Measurements from ENCODE around the gene HDAC4. TPM values are rescaled to one million over a fixed set of nuclear protein-coding genes. Genes with fewer than 3 reads are reported as not detected.

The HDAC4 gene
- total RNA-seq, 1 experiment from 2014 or later, result 44.4 TPM

DNA sequence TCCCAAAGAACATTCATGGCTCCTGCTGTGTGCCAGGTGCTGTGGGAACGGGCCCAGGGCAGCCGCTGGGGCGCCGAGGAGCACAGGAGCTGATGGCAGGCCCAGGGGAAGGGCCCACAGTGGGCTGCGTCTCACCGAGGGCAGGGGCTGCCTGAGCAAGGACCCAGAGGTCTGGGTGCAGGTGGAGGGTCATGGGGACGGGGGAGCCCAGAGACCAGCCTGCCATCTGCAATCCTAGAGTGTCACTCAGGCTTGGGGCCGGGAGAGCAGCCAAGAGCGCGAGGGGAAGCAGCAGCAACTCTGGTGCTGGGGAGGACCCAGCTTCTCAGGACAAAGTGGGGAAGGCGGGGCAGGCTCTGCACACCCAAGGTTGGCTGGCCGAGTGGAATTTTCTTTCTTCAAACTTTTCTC lies 207.4 kb downstream of the HDAC4 start:
- Mint-ChIP-seq H3K4me1 (no peaks in the 10 kb centered on the region), H3K27ac (no peak overlapping the region), H3K27me3 (ENCODE audit: low read depth) (no peaks in the 10 kb centered on the region), H3K4me3 (no peak overlapping the region), H3K9me3 (0 out of 2 replicates have a peak, but pooled peaks cover 3% of the 10 kb centered on the region), H3K36me3 (peaks cover 22% of the 10 kb centered on the region)
- TF ChIP-seq ZNF121 (CRISPR knock-in tag; IDR thresholded peaks at IDR 0.05), result no peak
- no peak for TF ChIP-seq ELF4 (CRISPR knock-in tag; IDR thresholded peaks at IDR 0.05; ENCODE audit: low read depth)
- no peak for TF ChIP-seq GTF2I (CRISPR knock-in tag; conservative IDR thresholded peaks at IDR 0.05)
- TF ChIP-seq ZNF317 (CRISPR knock-in tag; IDR thresholded peaks at IDR 0.05; ENCODE audit: borderline replicate concordance, low read depth), result no peak
- no peak for TF ChIP-seq NR3C1 (CRISPR knock-in tag; conservative IDR thresholded peaks at IDR 0.05; ENCODE audit: low read depth)
- TF ChIP-seq FOXP1 (CRISPR knock-in tag; IDR thresholded peaks at IDR 0.05; ENCODE audit: borderline replicate concordance), result no peak
- no peak for TF ChIP-seq PRRX2 (CRISPR knock-in tag; IDR thresholded peaks at IDR 0.05)
- no peak for TF ChIP-seq SP1 (CRISPR knock-in tag; conservative IDR thresholded peaks at IDR 0.05)
- no peak for TF ChIP-seq TEAD1 (CRISPR knock-in tag; IDR thresholded peaks at IDR 0.05)
- no peak for TF ChIP-seq JUN (CRISPR knock-in tag; IDR thresholded peaks at IDR 0.05)
- no peak for TF ChIP-seq ZNF232 (CRISPR knock-in tag; IDR thresholded peaks at IDR 0.05)
- TF ChIP-seq OVOL2 (CRISPR knock-in tag; IDR thresholded peaks at IDR 0.05; ENCODE audit: borderline replicate concordance), result no peak
- no peak for TF ChIP-seq SMAD3 (CRISPR knock-in tag; IDR thresholded peaks at IDR 0.05; ENCODE audit: borderline replicate concordance)
- TF ChIP-seq, protein P1, sequence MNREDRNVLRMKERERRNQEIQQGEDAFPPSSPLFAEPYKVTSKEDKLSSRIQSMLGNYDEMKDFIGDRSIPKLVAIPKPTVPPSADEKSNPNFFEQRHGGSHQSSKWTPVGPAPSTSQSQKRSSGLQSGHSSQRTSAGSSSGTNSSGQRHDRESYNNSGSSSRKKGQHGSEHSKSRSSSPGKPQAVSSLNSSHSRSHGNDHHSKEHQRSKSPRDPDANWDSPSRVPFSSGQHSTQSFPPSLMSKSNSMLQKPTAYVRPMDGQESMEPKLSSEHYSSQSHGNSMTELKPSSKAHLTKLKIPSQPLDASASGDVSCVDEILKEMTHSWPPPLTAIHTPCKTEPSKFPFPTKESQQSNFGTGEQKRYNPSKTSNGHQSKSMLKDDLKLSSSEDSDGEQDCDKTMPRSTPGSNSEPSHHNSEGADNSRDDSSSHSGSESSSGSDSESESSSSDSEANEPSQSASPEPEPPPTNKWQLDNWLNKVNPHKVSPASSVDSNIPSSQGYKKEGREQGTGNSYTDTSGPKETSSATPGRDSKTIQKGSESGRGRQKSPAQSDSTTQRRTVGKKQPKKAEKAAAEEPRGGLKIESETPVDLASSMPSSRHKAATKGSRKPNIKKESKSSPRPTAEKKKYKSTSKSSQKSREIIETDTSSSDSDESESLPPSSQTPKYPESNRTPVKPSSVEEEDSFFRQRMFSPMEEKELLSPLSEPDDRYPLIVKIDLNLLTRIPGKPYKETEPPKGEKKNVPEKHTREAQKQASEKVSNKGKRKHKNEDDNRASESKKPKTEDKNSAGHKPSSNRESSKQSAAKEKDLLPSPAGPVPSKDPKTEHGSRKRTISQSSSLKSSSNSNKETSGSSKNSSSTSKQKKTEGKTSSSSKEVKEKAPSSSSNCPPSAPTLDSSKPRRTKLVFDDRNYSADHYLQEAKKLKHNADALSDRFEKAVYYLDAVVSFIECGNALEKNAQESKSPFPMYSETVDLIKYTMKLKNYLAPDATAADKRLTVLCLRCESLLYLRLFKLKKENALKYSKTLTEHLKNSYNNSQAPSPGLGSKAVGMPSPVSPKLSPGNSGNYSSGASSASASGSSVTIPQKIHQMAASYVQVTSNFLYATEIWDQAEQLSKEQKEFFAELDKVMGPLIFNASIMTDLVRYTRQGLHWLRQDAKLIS (CRISPR knock-in tag; IDR thresholded peaks at IDR 0.05; ENCODE audit: borderline replicate concordance), result no peak
- TF ChIP-seq, protein P2, sequence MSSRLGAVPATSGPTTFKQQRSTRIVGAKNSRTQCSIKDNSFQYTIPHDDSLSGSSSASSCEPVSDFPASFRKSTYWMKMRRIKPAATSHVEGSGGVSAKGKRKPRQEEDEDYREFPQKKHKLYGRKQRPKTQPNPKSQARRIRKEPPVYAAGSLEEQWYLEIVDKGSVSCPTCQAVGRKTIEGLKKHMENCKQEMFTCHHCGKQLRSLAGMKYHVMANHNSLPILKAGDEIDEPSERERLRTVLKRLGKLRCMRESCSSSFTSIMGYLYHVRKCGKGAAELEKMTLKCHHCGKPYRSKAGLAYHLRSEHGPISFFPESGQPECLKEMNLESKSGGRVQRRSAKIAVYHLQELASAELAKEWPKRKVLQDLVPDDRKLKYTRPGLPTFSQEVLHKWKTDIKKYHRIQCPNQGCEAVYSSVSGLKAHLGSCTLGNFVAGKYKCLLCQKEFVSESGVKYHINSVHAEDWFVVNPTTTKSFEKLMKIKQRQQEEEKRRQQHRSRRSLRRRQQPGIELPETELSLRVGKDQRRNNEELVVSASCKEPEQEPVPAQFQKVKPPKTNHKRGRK (CRISPR knock-in tag; IDR thresholded peaks at IDR 0.05; ENCODE audit: borderline replicate concordance), result no peak
- TF ChIP-seq, protein P3, sequence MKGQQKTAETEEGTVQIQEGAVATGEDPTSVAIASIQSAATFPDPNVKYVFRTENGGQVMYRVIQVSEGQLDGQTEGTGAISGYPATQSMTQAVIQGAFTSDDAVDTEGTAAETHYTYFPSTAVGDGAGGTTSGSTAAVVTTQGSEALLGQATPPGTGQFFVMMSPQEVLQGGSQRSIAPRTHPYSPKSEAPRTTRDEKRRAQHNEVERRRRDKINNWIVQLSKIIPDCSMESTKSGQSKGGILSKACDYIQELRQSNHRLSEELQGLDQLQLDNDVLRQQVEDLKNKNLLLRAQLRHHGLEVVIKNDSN (CRISPR knock-in tag; IDR thresholded peaks at IDR 0.05), result no peak
- TF ChIP-seq, protein P4, sequence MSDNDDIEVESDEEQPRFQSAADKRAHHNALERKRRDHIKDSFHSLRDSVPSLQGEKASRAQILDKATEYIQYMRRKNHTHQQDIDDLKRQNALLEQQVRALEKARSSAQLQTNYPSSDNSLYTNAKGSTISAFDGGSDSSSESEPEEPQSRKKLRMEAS (CRISPR knock-in tag; IDR thresholded peaks at IDR 0.05), result no peak
- TF ChIP-seq, protein P5, sequence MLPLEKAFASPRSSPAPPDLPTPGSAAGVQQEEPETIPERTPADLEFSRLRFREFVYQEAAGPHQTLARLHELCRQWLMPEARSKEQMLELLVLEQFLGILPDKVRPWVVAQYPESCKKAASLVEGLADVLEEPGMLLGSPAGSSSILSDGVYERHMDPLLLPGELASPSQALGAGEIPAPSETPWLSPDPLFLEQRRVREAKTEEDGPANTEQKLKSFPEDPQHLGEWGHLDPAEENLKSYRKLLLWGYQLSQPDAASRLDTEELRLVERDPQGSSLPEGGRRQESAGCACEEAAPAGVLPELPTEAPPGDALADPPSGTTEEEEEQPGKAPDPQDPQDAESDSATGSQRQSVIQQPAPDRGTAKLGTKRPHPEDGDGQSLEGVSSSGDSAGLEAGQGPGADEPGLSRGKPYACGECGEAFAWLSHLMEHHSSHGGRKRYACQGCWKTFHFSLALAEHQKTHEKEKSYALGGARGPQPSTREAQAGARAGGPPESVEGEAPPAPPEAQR (CRISPR knock-in tag; IDR thresholded peaks at IDR 0.05), result no peak
- TF ChIP-seq, protein P6, sequence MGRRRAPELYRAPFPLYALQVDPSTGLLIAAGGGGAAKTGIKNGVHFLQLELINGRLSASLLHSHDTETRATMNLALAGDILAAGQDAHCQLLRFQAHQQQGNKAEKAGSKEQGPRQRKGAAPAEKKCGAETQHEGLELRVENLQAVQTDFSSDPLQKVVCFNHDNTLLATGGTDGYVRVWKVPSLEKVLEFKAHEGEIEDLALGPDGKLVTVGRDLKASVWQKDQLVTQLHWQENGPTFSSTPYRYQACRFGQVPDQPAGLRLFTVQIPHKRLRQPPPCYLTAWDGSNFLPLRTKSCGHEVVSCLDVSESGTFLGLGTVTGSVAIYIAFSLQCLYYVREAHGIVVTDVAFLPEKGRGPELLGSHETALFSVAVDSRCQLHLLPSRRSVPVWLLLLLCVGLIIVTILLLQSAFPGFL (CRISPR knock-in tag; IDR thresholded peaks at IDR 0.05; ENCODE audit: borderline replicate concordance), result no peak
- DNase-seq (ENCODE audit: low spot score), result no peak
- ChIA-PET CTCF (interaction anchor here (1.1 to 2.2 kb wide), 7 partner anchors 11 to 114 kb away, joined by 3 to 20 read pairs (median 14); no protein-coding TSS in a partner anchor), POLR2A (no interaction called here)
- ATAC-seq, result no peak

Measured in WTC11 (cell line).